ENCODE results near the gene SLC12A3.

SLC12A3 gene

DNA sequence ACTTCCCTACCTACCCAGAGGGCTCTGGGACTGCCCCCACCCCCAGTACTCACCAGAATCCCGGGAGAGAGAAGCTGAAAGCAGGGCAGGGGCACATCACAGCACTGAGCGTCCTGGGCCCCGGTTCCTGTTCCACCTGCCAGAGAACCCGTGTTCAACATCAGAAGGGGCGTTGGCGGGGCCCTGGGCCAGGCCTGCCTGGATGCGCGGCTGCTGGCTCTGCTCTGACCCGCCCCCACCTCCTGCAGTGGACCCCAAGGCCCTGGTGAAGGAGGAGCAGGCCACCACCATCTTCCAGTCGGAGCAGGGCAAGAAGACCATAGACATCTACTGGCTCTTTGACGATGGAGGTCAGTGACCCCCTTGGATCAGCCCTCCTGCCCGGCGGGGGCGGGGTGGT is 27.7 kb downstream of the SLC12A3 start:
- H3K4me3 ChIP-seq (ENCODE audit: low read depth, low read length): no peak overlapping the region
- in situ Hi-C loops (cut with HindIII; ENCODE audit: low sequenced_read_pairs): no loop called here
- no peak for DNase-seq (ENCODE audit: low read depth)
- TF ChIP-seq, protein P1, sequence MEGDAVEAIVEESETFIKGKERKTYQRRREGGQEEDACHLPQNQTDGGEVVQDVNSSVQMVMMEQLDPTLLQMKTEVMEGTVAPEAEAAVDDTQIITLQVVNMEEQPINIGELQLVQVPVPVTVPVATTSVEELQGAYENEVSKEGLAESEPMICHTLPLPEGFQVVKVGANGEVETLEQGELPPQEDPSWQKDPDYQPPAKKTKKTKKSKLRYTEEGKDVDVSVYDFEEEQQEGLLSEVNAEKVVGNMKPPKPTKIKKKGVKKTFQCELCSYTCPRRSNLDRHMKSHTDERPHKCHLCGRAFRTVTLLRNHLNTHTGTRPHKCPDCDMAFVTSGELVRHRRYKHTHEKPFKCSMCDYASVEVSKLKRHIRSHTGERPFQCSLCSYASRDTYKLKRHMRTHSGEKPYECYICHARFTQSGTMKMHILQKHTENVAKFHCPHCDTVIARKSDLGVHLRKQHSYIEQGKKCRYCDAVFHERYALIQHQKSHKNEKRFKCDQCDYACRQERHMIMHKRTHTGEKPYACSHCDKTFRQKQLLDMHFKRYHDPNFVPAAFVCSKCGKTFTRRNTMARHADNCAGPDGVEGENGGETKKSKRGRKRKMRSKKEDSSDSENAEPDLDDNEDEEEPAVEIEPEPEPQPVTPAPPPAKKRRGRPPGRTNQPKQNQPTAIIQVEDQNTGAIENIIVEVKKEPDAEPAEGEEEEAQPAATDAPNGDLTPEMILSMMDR (IDR thresholded peaks at IDR 0.05; ENCODE audit: low read depth, low read length, missing control alignments): no peak

DNA sequence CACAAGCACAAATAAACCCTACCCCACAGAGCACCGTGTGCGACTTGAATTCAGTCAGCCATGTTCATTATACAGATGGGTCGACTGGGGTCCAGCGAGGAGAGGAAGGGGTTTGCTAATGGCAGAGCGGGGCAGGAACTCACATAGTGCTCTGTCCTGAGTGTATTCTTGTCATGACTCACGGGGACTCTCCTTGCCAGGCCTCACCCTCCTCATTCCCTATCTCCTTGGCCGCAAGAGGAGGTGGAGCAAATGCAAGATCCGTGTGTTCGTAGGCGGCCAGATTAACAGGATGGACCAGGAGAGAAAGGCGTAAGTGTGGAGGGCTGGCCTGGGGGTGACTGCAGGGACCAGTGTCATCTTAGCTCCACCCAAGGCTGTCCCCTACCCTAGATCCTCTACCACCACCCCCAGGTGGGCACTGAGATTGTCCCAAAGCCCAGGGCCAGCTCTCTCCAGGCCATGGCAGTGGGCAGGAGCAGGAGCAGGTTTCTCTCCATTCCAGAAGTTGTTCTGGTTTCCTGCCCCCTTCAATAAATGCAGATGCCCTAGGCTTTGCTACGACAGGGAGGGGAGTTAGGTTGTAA is 29.4 kb downstream of the SLC12A3 start:
- DNase-seq (ENCODE audit: low read depth): no peak
- in situ Hi-C loops (cut with HindIII; ENCODE audit: low sequenced_read_pairs): no loop called here

DNA sequence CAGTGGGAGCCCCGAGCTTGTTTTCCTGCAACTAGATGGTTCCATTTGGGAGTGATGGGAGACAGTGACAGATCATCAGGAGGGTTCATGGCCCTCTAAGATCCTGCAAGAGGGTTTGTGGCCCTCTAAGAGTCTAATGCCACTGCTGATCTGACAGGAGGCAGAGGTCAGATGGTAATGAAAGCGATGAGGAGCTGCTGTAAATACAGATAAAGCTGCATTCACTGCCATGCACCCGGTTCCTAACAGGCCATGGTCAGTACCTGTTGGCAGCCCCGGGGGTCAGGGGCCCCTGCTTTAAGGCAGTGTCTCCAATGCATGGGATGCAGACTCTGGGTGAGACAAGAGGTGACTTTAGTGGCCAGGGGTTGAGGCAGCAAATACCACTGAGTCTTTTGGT is 30.8 kb downstream of the SLC12A3 start:
- in situ Hi-C loops (cut with HindIII; ENCODE audit: low sequenced_read_pairs): no loop called here

More for the DNA sequence above, 29.4 kb downstream of the SLC12A3 start:
- TF ChIP-seq, protein P1 (IDR thresholded peaks at IDR 0.05; ENCODE audit: low read depth, low read length, missing control alignments): no peak
- no peak overlapping the region for H3K4me3 ChIP-seq (ENCODE audit: low read depth, low read length)

DNA sequence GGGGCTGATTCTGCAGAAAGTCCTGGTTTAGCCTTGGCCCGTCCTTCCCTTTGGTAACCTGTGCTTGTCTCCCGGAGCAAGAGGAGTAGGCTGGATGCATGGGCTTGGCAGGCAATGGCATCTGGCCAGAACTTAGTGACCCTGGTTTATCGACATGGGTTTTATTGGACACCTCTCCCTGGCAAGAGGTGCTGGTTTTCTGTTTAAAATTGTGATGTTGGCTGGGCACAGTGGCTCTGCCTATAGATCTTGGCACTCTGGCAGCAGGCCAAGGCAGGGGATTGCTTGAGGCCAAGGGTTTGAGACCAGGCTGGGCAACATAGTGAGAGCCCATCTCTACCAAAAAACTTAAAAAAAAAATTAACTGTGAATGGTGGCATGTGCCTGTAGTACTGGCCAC is 31.2 kb downstream of the SLC12A3 start:
- in situ Hi-C loops (cut with HindIII; ENCODE audit: low sequenced_read_pairs): no loop called here
- TF ChIP-seq, protein P1 (IDR thresholded peaks at IDR 0.05; ENCODE audit: low read depth, low read length, missing control alignments): no peak
- no peak for DNase-seq (ENCODE audit: low read depth)
- no peak overlapping the region for H3K4me3 ChIP-seq (ENCODE audit: low read depth, low read length)

More for the DNA sequence above, 30.8 kb downstream of the SLC12A3 start:
- DNase-seq (ENCODE audit: low read depth): no peak
- TF ChIP-seq, protein P1 (IDR thresholded peaks at IDR 0.05; ENCODE audit: low read depth, low read length, missing control alignments): no peak
- no peak overlapping the region for H3K4me3 ChIP-seq (ENCODE audit: low read depth, low read length)

DNA sequence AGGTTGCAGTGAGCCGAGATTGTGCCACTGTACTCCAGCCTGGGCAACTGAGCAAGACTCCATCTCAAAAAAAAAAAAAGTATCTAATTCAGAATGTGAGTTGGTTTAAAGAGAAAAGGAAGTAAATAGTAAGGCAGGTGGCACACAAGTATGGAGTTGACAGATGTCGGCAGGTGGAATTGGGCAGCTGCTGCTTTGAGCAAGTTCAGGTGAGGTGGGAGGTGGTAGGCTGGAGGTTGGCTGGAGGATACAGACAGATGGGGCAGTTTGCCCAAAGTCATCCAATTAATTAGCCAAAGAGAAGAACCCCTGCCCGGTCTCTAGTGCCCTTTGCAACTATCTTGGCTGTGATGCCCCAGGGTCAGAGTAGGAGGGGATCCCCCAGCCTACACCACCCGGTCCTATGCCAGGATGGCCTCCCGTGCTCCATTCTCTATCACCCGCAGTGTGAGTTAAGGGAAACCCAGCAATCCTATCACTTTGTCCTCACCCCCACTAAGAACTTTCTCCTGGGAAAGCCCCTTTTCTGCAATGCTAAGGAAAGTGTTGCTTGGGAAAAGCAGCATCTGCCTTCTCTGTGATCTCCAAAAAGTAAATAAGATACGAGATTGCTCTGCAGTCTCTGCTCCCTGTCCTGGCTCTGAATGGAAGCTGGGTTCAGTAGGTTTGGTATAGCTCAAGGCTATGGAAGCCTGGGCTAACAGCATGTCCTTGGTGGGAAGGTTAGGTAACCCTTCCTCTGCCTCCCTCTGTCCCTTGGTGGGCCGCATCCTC is 32.2 kb downstream of the SLC12A3 start:
- no peak overlapping the region for H3K4me3 ChIP-seq (ENCODE audit: low read depth, low read length)
- TF ChIP-seq, protein P1 (IDR thresholded peaks at IDR 0.05; ENCODE audit: low read depth, low read length, missing control alignments): no peak
- no peak for DNase-seq (ENCODE audit: low read depth)
- in situ Hi-C loops (cut with HindIII; ENCODE audit: low sequenced_read_pairs): no loop called here

DNA sequence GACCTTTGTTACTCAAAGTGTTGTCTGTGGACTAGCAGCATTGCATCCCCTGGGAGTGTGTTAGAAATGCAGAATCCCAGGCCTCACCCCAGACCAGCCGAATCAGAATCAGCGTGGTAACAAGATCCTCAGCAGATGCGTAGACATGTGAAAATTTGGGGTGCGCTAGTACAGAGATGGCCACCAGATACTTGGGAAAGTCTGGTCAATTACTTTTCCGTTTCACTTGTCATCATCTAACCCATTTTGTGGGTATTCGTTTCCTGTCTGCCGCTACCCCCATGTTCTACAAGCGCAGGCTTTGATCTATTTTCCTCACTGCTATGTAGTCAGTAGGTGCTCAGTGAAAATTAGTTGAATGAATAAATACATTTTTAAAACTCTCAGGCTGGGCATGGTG is 33.8 kb downstream of the SLC12A3 start:
- in situ Hi-C loops (cut with HindIII; ENCODE audit: low sequenced_read_pairs): no loop called here
- H3K4me3 ChIP-seq (ENCODE audit: low read depth, low read length): no peak overlapping the region
- TF ChIP-seq, protein P1 (IDR thresholded peaks at IDR 0.05; ENCODE audit: low read depth, low read length, missing control alignments): no peak
- DNase-seq (ENCODE audit: low read depth): no peak

Measured in astrocyte of the cerebellum (primary cell).